Neural cell (in vitro differentiated cells): ENCODE results near the gene ZNF565. TPM values are rescaled to one million over a fixed set of nuclear protein-coding genes. Genes with fewer than 3 reads are reported as not detected.

Experiments
- H2AFZ ChIP-seq: fragments of 200-600, 300-800 bp; sonication (generic), shearing (Covaris generic); 2 replicates; pipeline ENCODE4 v1.6.0; 2014; ENCODE audit warnings: low read depth, mild to moderate bottlenecking, antibody characterized with exemption, low read length, moderate library complexity
- H3F3A ChIP-seq: fragments of 200-600 bp; shearing (Covaris generic); 2 replicates; pipeline ENCODE4 v1.6.1; 2016; ENCODE audit warnings: mild to moderate bottlenecking, moderate library complexity, mixed read lengths, antibody characterized with exemption, low read length; ENCODE audit not compliant: insufficient read depth, poor library complexity, severe bottlenecking
- H3K27ac ChIP-seq: fragments of 200-600, 300-800 bp; sonication (generic), shearing (Covaris generic); 2 replicates; pipeline ENCODE4 v1.5.1; 2014; ENCODE audit warnings: mild to moderate bottlenecking, low read length, moderate library complexity
- H3K27me3 ChIP-seq: fragments of 300-800, 200-600 bp; sonication (generic), shearing (Covaris generic); 2 replicates; pipeline ENCODE4 v1.6.0; 2014; ENCODE audit warnings: mild to moderate bottlenecking, low read depth, low read length, moderate library complexity; ENCODE audit not compliant: insufficient read depth
- H3K36me3 ChIP-seq: fragments of 300-800, 200-600 bp; sonication (generic), shearing (Covaris generic); 2 replicates; pipeline ENCODE4 v1.5.1; 2014; ENCODE audit warnings: mild to moderate bottlenecking, antibody characterized with exemption, low read length, moderate library complexity; ENCODE audit not compliant: insufficient read depth
- H3K4me2 ChIP-seq: fragments of 300-800, 200-600 bp; sonication (generic), shearing (Covaris generic); 2 replicates; pipeline ENCODE4 v1.6.0; 2014; ENCODE audit warnings: mild to moderate bottlenecking, low read length
- H3K4me3 ChIP-seq: fragments of 300-800, 200-600 bp; sonication (generic), shearing (Covaris generic); 2 replicates; pipeline ENCODE4 v1.5.1; 2014; ENCODE audit warnings: mild to moderate bottlenecking, low read length, moderate library complexity
- H3K79me2 ChIP-seq: fragments of 200-600 bp; shearing (Covaris generic); replicated peaks from 2 replicates; pipeline ENCODE4 v1.6.0; 2014; ENCODE audit warnings: mild to moderate bottlenecking, low read length, moderate library complexity; ENCODE audit not compliant: insufficient read depth
- H3K9ac ChIP-seq: fragments of 300-800, 200-600 bp; sonication (generic), shearing (Covaris generic); 2 replicates; pipeline ENCODE4 v1.6.1; 2016; ENCODE audit warnings: mild to moderate bottlenecking, low read length, mixed read lengths
- H3K9me2 ChIP-seq: fragments of 200-600 bp; shearing (Covaris generic); 2 replicates; pipeline ENCODE4 v1.6.1; 2016; ENCODE audit warnings: mild to moderate bottlenecking, low read length, mixed read lengths; ENCODE audit not compliant: insufficient read depth
- H3K9me3 ChIP-seq: fragments of 200-600, 300-800 bp; sonication (generic), shearing (Covaris generic); 2 replicates; pipeline ENCODE4 v1.6.1; 2016; ENCODE audit warnings: mild to moderate bottlenecking, mixed run types, low read length, moderate library complexity, mixed read lengths
- H4K20me1 ChIP-seq: fragments of 200-600 bp; shearing (Covaris generic); 2 replicates; pipeline ENCODE4 v1.6.1; 2016; ENCODE audit warnings: mild to moderate bottlenecking, mixed run types; ENCODE audit not compliant: insufficient read depth
- CTCF ChIP-seq: fragments of 450-650 bp; IDR thresholded peaks from 2 replicates; pipeline ENCODE4 v1.5.1; 2014; ENCODE audit warnings: antibody characterized with exemption, mild to moderate bottlenecking, moderate library complexity; ENCODE audit not compliant: poor library complexity, severe bottlenecking
- EP300 ChIP-seq: fragments of 450-650 bp; conservative IDR thresholded peaks from 2 replicates; pipeline ENCODE4 v1.6.1; 2014; ENCODE audit warnings: antibody characterized with exemption, mild to moderate bottlenecking, moderate library complexity; ENCODE audit not compliant: poor library complexity, severe bottlenecking
- EZH2 ChIP-seq: fragments of 200-600, 300-800 bp; shearing (Covaris generic), sonication (generic); IDR thresholded peaks from 2 replicates; pipeline ENCODE4 v1.6.1; 2014; ENCODE audit warnings: antibody characterized with exemption, low read length, borderline replicate concordance, mild to moderate bottlenecking; ENCODE audit not compliant: insufficient read depth, poor library complexity, severe bottlenecking
- MXI1 ChIP-seq: fragments of 450-650 bp; conservative IDR thresholded peaks from 2 replicates; pipeline ENCODE4 v1.6.1; 2014; ENCODE audit warnings: antibody characterized with exemption, mild to moderate bottlenecking; ENCODE audit not compliant: poor library complexity, severe bottlenecking
- POLR2AphosphoS5 ChIP-seq: IDR thresholded peaks from 2 replicates; pipeline ENCODE4 v1.6.1; 2012
- RAD21 ChIP-seq: fragments of 450-650 bp; conservative IDR thresholded peaks from 2 replicates; pipeline ENCODE4 v1.6.1; 2014; ENCODE audit warnings: antibody characterized with exemption, mild to moderate bottlenecking, moderate library complexity
- SMC3 ChIP-seq: fragments of 450-650 bp; conservative IDR thresholded peaks from 2 replicates; pipeline ENCODE4 v1.6.1; 2014; ENCODE audit warnings: antibody characterized with exemption, mild to moderate bottlenecking, moderate library complexity; ENCODE audit not compliant: poor library complexity
- TAF1 ChIP-seq: IDR thresholded peaks from 2 replicates; pipeline ENCODE4 v1.6.1; 2012; ENCODE audit warnings: low read depth
- polyA plus RNA-seq: library from polyadenylated mRNA; depleted of rRNA; stranded (reverse); fragments of >200 nt; gene quantifications from 2 replicates; pipeline ENCODE4 v1.2.3, GENCODE V29; 2014
- TF ChIP-seq, protein P1 (sequence below): IDR thresholded peaks from 2 replicates; pipeline ENCODE4 v1.6.1; 2012; ENCODE audit warnings: borderline replicate concordance

The ZNF565 gene
- polyA plus RNA-seq, 1 donor from 2014 or later = 9.4 TPM

DNA sequence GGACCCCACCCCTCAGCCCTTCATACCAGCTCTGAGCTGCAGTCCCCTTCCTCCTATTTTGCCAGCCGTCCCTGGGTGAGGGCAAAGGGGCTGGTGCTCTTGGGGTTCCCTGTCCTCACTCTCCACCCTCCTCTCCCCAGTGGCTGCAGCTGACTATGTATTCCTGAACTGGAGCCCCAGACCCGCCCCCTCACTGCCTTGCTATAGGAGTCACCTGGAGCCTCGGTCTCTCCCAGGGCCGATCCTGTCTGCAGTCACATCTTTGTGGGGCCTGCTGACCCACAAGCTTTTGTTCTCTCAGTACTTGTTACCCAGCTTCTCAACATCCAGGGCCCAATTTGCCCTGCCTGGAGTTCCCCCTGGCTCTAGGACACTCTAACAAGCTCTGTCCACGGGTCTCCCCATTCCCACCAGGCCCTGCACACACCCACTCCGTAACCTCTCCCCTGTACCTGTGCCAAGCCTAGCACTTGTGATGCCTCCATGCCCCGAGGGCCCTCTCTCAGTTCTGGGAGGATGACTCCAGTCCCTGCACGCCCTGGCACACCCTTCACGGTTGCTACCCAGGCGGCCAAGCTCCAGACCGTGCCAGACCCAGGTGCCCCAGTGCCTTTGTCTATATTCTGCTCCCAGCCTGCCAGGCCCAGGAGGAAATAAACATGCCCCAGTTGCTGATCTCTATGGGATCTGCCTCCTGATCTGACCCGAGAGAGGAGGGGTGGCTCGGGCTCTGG lies 64.6 kb downstream of the ZNF565 start:
- Histone ChIP-seq H3K27me3 (no peaks in the 10 kb centered on the region), H3K9me2 (no peaks in the 10 kb centered on the region), H3K9me3 (no peaks in the 10 kb centered on the region), H3K4me3 (no peak overlapping the region), H3F3A (no peaks in the 10 kb centered on the region), H3K4me2 (no peak overlapping the region), H3K36me3 (peaks cover 9% of the 10 kb centered on the region), H3K79me2 (no peaks in the 10 kb centered on the region), H3K27ac (no peak overlapping the region), H4K20me1 (no peaks in the 10 kb centered on the region), H2AFZ (no peak overlapping the region), H3K9ac (no peak overlapping the region)
- TF ChIP-seq POLR2AphosphoS5 (no peak), CTCF (no peak), EP300 (no peak), EZH2 (no peak), SMC3 (no peak), RAD21 (no peak), MXI1 (no peak), TAF1 (no peak)
- TF ChIP-seq, protein P1, sequence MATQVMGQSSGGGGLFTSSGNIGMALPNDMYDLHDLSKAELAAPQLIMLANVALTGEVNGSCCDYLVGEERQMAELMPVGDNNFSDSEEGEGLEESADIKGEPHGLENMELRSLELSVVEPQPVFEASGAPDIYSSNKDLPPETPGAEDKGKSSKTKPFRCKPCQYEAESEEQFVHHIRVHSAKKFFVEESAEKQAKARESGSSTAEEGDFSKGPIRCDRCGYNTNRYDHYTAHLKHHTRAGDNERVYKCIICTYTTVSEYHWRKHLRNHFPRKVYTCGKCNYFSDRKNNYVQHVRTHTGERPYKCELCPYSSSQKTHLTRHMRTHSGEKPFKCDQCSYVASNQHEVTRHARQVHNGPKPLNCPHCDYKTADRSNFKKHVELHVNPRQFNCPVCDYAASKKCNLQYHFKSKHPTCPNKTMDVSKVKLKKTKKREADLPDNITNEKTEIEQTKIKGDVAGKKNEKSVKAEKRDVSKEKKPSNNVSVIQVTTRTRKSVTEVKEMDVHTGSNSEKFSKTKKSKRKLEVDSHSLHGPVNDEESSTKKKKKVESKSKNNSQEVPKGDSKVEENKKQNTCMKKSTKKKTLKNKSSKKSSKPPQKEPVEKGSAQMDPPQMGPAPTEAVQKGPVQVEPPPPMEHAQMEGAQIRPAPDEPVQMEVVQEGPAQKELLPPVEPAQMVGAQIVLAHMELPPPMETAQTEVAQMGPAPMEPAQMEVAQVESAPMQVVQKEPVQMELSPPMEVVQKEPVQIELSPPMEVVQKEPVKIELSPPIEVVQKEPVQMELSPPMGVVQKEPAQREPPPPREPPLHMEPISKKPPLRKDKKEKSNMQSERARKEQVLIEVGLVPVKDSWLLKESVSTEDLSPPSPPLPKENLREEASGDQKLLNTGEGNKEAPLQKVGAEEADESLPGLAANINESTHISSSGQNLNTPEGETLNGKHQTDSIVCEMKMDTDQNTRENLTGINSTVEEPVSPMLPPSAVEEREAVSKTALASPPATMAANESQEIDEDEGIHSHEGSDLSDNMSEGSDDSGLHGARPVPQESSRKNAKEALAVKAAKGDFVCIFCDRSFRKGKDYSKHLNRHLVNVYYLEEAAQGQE = no peak

DNA sequence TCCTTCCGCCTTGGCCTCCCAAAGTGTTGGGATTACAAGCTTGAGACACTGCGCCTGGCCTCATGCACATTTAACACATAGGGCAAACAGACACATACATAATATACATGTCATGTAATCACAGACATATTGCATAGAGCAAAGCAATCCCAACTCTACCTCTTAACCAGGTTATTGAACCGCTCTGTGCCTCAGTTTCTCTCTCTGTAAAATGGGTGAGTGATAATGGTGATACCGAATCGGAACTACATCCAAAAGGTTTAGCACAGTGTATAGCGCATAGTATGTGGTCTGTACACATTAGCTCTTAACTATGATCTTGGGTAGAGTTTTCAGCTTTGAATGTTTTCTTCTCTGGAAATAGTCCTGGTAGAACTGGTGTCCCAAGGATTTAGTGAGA lies 69.8 kb downstream of the ZNF565 start:
- no peaks in the 10 kb centered on the region for H3K27me3 ChIP-seq
- H3K9me2 ChIP-seq = no peaks in the 10 kb centered on the region
- H3K4me2 ChIP-seq = no peak overlapping the region
- no peak overlapping the region for H3K4me3 ChIP-seq
- no peak overlapping the region for H3K27ac ChIP-seq
- H3K36me3 ChIP-seq = peaks cover 13% of the 10 kb centered on the region
- no peak overlapping the region for H2AFZ ChIP-seq
- H4K20me1 ChIP-seq = no peaks in the 10 kb centered on the region
- no peaks in the 10 kb centered on the region for H3K9me3 ChIP-seq
- peaks cover 9% of the 10 kb centered on the region for H3K79me2 ChIP-seq
- H3F3A ChIP-seq = no peaks in the 10 kb centered on the region
- no peak overlapping the region for H3K9ac ChIP-seq
- no peak for TF ChIP-seq MXI1
- TF ChIP-seq EP300 = no peak
- no peak for TF ChIP-seq POLR2AphosphoS5
- no peak for TF ChIP-seq TAF1
- TF ChIP-seq, protein P1 = no peak
- no peak for TF ChIP-seq EZH2
- no peak for TF ChIP-seq RAD21
- no peak for TF ChIP-seq SMC3
- TF ChIP-seq CTCF = no peak
